Measurements from ENCODE around the gene PRKCE. TPM values are rescaled to one million over a fixed set of nuclear protein-coding genes. Genes with fewer than 3 reads are reported as not detected.

Gene PRKCE
- total RNA-seq, 1 donor from 2014 or later: 4.6 TPM

DNA sequence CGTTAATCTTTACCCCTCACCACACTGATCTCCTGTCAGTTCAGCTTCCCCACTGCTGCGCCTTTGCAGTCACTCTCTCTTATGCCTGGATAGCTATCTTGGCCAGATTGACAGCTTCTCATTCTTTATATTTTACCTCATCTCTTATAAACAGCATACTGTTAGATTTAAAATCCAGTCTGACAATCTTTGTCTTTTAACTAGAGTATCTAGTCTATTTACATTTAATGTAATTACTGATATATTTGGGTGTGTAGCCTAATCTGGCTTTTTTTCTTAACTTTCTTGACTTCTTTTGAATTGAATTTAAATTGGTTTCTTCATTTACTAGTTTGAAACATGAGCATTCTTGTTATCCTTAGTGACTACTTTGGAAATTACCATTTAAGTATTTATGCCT lies 225.1 kb downstream of the PRKCE start:
- intact Hi-C loops (cut with DNase I): no loop called here
- Histone ChIP-seq H3K4me1 (peaks cover 0 to 14% of the 10 kb centered on the region in 2 donors), H3K9me3 (peaks cover 0 to 15% of the 10 kb centered on the region in 2 donors), H3K27me3 (no peaks in the 10 kb centered on the region), H3K4me3 (no peak overlapping the region), H3K36me3 (no peaks in the 10 kb centered on the region), H3K27ac (no peak overlapping the region)
- TF ChIP-seq, protein P1, sequence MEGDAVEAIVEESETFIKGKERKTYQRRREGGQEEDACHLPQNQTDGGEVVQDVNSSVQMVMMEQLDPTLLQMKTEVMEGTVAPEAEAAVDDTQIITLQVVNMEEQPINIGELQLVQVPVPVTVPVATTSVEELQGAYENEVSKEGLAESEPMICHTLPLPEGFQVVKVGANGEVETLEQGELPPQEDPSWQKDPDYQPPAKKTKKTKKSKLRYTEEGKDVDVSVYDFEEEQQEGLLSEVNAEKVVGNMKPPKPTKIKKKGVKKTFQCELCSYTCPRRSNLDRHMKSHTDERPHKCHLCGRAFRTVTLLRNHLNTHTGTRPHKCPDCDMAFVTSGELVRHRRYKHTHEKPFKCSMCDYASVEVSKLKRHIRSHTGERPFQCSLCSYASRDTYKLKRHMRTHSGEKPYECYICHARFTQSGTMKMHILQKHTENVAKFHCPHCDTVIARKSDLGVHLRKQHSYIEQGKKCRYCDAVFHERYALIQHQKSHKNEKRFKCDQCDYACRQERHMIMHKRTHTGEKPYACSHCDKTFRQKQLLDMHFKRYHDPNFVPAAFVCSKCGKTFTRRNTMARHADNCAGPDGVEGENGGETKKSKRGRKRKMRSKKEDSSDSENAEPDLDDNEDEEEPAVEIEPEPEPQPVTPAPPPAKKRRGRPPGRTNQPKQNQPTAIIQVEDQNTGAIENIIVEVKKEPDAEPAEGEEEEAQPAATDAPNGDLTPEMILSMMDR (IDR thresholded peaks at IDR 0.05): no peak
- DNase-seq (ENCODE audit: low spot score in 2 of 2): no peak

DNA sequence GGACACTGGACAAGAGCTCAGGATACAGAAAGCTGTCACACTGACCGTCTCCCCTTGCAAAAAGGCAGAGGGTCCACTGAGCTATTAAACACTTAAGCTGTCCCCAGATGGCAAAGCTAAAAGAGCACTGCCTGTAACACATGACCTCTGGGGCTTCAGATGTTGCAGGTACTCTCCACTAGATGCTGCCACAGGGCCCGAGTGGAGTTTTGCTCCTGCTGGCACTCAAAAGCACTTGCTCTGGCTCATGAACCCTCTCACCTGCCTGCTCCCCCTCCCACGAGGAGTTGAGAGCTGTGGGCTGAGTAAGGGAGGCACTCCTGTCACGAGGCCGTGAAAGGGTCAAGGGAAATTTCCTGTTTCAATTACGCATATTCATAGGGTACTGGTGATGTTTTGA lies 227.9 kb downstream of the PRKCE start:
- Histone ChIP-seq H3K27ac (no peak overlapping the region), H3K4me3 (no peak overlapping the region), H3K36me3 (no peaks in the 10 kb centered on the region), H3K9me3 (peaks cover 0 to 15% of the 10 kb centered on the region in 2 donors), H3K27me3 (no peaks in the 10 kb centered on the region), H3K4me1 (peaks cover 7 to 14% of the 10 kb centered on the region in 2 donors)
- TF ChIP-seq, protein P1 (IDR thresholded peaks at IDR 0.05): no peak
- intact Hi-C loops (cut with DNase I): no loop called here
- DNase-seq (ENCODE audit: low spot score in 2 of 2): no peak

GRCh38 chr2:45879936-45880335 lies 228.5 kb downstream of the PRKCE start:
- Histone ChIP-seq H3K9me3 (peaks cover 0 to 15% of the 10 kb centered on the region in 2 donors), H3K36me3 (no peaks in the 10 kb centered on the region), H3K4me1 (peaks cover 7 to 17% of the 10 kb centered on the region in 2 donors), H3K27ac (no peak overlapping the region), H3K27me3 (no peaks in the 10 kb centered on the region), H3K4me3 (no peak overlapping the region)
- TF ChIP-seq, protein P1 (IDR thresholded peaks at IDR 0.05): no peak
- intact Hi-C loops (cut with DNase I): no loop called here
- no peak for DNase-seq (ENCODE audit: low spot score in 2 of 2)

GRCh38 chr2:45881970-45882581 lies 230.6 kb downstream of the PRKCE start:
- Histone ChIP-seq H3K4me1 (peaks cover 7 to 23% of the 10 kb centered on the region in 2 donors), H3K27me3 (no peaks in the 10 kb centered on the region), H3K9me3 (peaks cover 0 to under 1% of the 10 kb centered on the region in 2 donors), H3K4me3 (no peak overlapping the region), H3K27ac (no peak overlapping the region), H3K36me3 (no peaks in the 10 kb centered on the region)
- DNase-seq (ENCODE audit: low spot score in 2 of 2): no peak
- TF ChIP-seq, protein P1 (IDR thresholded peaks at IDR 0.05): no peak
- intact Hi-C loops (cut with DNase I): no loop called here

DNA sequence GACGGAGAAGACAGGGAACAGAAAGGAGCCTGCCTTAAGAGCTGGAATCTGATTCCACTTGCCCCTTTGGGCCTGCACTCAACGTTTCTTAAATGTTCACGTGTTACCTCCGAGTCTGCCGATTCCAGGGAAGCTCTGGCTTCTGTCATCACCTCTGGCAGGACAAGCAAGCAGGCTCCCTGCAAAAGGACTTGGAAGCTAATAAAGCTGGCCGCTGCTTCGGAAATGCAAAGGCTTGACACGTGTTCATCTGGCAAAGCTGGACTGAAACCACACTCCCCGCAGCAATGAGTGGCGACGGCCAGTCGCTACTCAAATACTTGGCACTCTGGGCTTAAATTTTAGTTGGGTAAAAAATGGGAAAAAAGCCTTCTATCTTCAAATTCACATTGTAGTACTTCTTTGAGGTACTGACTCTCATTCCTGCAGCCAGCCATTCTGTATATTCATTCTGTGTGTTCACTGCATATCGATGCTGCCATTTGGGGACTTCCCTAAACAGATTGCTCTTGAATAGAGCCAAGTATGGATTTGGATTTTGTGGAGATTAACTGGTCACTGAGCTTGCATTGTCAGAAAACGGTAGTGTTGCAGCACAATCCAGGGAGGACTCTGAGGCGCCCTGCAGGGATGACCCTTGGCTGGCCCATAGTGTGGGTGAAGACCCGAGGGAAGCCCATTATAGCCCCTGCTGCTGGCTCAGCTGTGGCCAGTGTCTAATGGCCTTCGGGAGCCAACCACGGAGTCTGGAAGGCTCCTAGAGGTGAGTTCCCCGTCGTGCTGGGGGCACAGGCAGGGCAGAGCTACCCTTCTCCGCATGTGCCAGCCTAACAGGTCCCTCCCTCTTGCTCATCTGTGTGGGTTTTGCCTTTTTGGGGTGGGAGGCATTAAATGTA lies 231.5 kb downstream of the PRKCE start:
- DNase-seq (ENCODE audit: low spot score in 2 of 2): no peak
- Histone ChIP-seq H3K9me3 (no peaks in the 10 kb centered on the region), H3K27ac (no peak overlapping the region), H3K27me3 (no peaks in the 10 kb centered on the region), H3K36me3 (no peaks in the 10 kb centered on the region), H3K4me3 (no peak overlapping the region), H3K4me1 (peaks cover 7 to 23% of the 10 kb centered on the region in 2 donors)
- intact Hi-C loops (cut with DNase I): no loop called here
- TF ChIP-seq, protein P1 (IDR thresholded peaks at IDR 0.05): no peak

Measured in ascending aorta (tissue), 2 donors.